Measurements from ENCODE around the gene CALR.

- TF ChIP-seq EZH2 (IDR thresholded peaks at IDR 0.05; ENCODE audit: insufficient read depth, low read length), result no peak
- no peak for TF ChIP-seq CTCF (IDR thresholded peaks at IDR 0.05; ENCODE audit: insufficient read depth, low read depth, low read length)
These were observed 52.4 kb downstream of the CALR start for GRCh38 chr19:12990853-12991252.

Measured in astrocyte (in vitro differentiated cells and primary cell).